Nephron progenitor cell (in vitro differentiated cells): ENCODE results near the gene NCAPD3.

ENCODE experiments used
- DNase-seq: peaks from one replicate; pipeline ENCODE4 v3.0.0; 2021
- H3K27ac Mint-ChIP-seq: 2 replicates; pipeline ENCODE4 v1.8.0; 2021; ENCODE audit warnings: mild to moderate bottlenecking, moderate library complexity, mixed read lengths
- H3K27me3 Mint-ChIP-seq: 2 replicates; pipeline ENCODE4 v1.8.0; 2021; ENCODE audit warnings: mild to moderate bottlenecking, low read depth, mixed read lengths; ENCODE audit not compliant: poor library complexity
- H3K36me3 Mint-ChIP-seq: 2 replicates; pipeline ENCODE4 v1.8.0; 2021; ENCODE audit warnings: low read depth, mixed read lengths
- H3K4me1 Mint-ChIP-seq: 2 replicates; pipeline ENCODE4 v1.8.0; 2021; ENCODE audit warnings: mixed read lengths
- H3K4me3 Mint-ChIP-seq: 2 replicates; pipeline ENCODE4 v1.8.0; 2021; ENCODE audit warnings: mild to moderate bottlenecking, moderate library complexity, mixed read lengths
- H3K9me3 Mint-ChIP-seq: 2 replicates; pipeline ENCODE4 v1.8.0; 2021; ENCODE audit warnings: mild to moderate bottlenecking, moderate library complexity, mixed read lengths
- CTCF ChIP-seq: fragments of 200-600 bp; sonication (generic); IDR thresholded peaks from 2 replicates; pipeline ENCODE4 v1.5.0; 2021; ENCODE audit warnings: antibody characterized with exemption

The NCAPD3 gene

GRCh38 chr11:134126217-134126822 is 97.4 kb downstream of the NCAPD3 start:
- peaks cover 23% of the 10 kb centered on the region for H3K4me1 Mint-ChIP-seq
- TF ChIP-seq CTCF, result no peak
- peaks cover 34% of the 10 kb centered on the region for H3K27me3 Mint-ChIP-seq
- H3K4me3 Mint-ChIP-seq, result no peak overlapping the region
- no peak for DNase-seq
- peaks cover 60% of the 10 kb centered on the region for H3K36me3 Mint-ChIP-seq
- no peak overlapping the region for H3K27ac Mint-ChIP-seq
- H3K9me3 Mint-ChIP-seq, result peaks cover 34% of the 10 kb centered on the region

- Mint-ChIP-seq H3K4me1 (peaks cover 31% of the 10 kb centered on the region), H3K36me3 (peaks cover 52% of the 10 kb centered on the region), H3K27ac (no peak overlapping the region), H3K9me3 (peaks cover 25% of the 10 kb centered on the region), H3K27me3 (peaks cover 34% of the 10 kb centered on the region), H3K4me3 (peak overlapping the region; percentile 80)
- no peak for TF ChIP-seq CTCF
- DNase-seq, result no peak
Measured at GRCh38 chr11:134125507-134125906, 98.3 kb downstream of the NCAPD3 start.

- Mint-ChIP-seq H3K4me1 (peaks cover 37% of the 10 kb centered on the region), H3K36me3 (peaks cover 45% of the 10 kb centered on the region), H3K9me3 (peaks cover 19% of the 10 kb centered on the region), H3K27me3 (peaks cover 34% of the 10 kb centered on the region), H3K27ac (no peak overlapping the region), H3K4me3 (peak overlapping the region; percentile 80)
- peak; percentile 78 for DNase-seq
- no peak for TF ChIP-seq CTCF
Measured at GRCh38 chr11:134124660-134125451, 98.9 kb downstream of the NCAPD3 start.

GRCh38 chr11:134120921-134121526 is 102.7 kb downstream of the NCAPD3 start:
- Mint-ChIP-seq H3K36me3 (peaks cover 8% of the 10 kb centered on the region), H3K4me1 (peaks cover 33% of the 10 kb centered on the region), H3K27me3 (peaks cover 26% of the 10 kb centered on the region), H3K4me3 (no peak overlapping the region), H3K9me3 (no peaks in the 10 kb centered on the region), H3K27ac (no peak overlapping the region)
- no peak for TF ChIP-seq CTCF
- no peak for DNase-seq

- H3K4me3 Mint-ChIP-seq, result no peak overlapping the region
- peaks cover 26% of the 10 kb centered on the region for H3K4me1 Mint-ChIP-seq
- no peak for TF ChIP-seq CTCF
- peak overlapping the region; percentile 79 for H3K27ac Mint-ChIP-seq
- peaks cover 26% of the 10 kb centered on the region for H3K27me3 Mint-ChIP-seq
- H3K36me3 Mint-ChIP-seq, result peaks cover 10% of the 10 kb centered on the region
- H3K9me3 Mint-ChIP-seq, result peaks cover 2% of the 10 kb centered on the region
- no peak for DNase-seq
Measured at GRCh38 chr11:134120143-134120850, 103.5 kb downstream of the NCAPD3 start.
